GM21717 (cell line): ENCODE measurements around the gene L3MBTL3.

Experiments used
- ATAC-seq: cut with Tn5 transposase; IDR thresholded peaks from one replicate; pipeline ENCODE4 v1.9.1; 2021; ENCODE audit warnings: mild to moderate bottlenecking, moderate library complexity; ENCODE audit not compliant: unreplicated experiment

The L3MBTL3 gene

DNA sequence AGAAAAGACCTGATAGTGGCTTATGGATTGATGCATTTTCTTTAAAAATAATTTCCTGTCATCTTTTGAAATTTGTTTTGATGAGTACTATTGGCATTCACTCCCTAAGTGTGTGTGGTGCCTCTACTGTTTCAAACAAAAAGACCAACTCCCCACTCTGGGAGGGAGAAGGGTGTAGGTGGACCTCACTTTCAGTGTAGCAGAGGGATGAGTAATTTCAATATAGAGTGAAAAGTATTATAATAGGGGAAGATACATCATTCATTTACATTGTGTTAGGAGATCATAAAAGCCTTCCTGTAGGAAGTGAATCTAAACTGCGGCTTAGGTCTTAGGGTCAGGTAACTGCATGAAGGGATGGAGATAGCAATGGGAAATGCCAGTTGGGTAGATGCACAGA lies 158.0 kb downstream of the L3MBTL3 start:
- no peak for ATAC-seq

DNA sequence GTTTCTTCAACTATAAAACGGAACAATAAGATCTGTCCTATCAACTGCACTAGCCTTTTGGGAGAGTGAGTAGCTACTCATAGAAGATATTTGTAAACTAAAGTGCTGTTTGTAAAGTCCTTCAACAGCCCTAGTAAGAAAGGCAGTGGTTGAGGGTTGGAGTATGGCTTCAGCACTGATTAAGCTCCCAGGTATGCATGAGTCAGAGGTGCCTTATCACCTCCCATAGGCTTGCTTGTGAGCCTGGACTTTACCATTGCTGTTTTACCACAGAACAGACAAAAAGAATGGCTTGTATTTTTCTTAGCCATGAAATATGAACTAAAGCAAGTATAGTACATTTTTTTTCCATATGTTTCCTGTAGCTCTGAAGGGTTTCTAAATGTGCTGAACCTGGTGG lies 160.3 kb downstream of the L3MBTL3 start:
- ATAC-seq, result no peak

DNA sequence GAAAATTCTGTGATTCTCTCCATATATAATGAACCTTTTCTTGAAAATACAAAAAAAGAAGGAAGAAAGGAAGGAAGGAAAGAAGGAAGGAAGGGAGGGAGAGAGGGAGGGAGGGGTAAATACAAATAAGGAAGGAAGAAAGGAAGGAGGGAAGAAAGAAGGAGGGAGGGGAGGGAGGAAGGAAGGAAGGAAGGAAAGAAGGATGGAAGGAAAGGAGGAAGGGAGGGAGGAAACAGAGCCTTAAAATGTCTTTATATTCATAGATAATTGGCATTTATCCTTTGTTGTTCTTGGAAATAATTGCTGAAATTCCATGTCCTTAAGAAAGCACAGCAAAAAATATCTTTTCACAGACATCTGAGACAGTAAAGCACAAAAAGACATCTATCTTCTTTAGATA lies 164.1 kb downstream of the L3MBTL3 start:
- ATAC-seq, result no peak

- no peak for ATAC-seq
Measured at GRCh38 chr6:130183271-130184222, 165.2 kb downstream of the L3MBTL3 start.

- ATAC-seq, result no peak
Measured at GRCh38 chr6:130185658-130186057, 167.3 kb downstream of the L3MBTL3 start.

- ATAC-seq, result no peak
Measured at GRCh38 chr6:130187335-130188206, 169.2 kb downstream of the L3MBTL3 start.

GRCh38 chr6:130188207-130188899 lies 170.0 kb downstream of the L3MBTL3 start:
- ATAC-seq, result no peak

DNA sequence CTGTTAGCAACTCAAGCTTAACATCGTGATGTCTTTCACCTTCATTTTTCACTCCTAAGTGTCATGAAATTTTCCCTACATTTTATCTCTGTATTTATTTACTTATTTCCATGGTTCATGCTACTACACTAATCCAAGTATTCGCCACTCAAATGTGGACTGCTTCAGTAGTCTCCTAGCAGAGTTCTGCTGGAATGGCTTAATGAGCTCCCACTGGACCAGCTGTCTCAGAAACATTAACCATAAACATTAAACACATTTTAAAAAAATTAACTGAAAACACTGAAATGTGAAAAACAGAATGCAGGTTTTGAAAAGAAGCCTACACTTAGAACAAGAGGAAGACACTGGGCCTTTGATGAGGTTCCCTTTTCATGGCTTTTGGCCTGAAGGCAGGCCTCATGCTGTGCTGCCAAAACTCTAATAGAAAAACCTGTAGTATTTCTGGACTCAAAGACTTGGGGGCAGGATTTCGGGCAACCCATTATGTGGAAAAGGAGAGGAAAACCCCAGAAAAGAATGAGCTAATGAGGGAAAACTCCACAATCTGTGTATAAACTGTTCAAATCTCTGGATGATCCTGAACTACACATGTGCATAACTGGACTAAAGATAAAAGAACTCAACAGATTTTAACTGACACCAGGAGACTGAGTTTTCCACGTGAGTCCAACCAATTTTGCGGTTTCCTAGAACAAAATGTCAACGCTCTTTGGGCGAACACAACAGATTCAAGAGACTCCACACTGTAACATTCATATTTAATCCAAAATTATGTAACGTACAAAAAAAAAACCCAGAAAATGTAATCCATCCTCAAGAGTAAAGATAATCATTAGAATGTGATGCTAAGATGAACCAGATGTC lies 171.4 kb downstream of the L3MBTL3 start:
- ATAC-seq, result no peak
